GM12874 (cell line): Measurements from ENCODE around the gene ZNF862.

Source experiments
- CTCF ChIP-seq: IDR thresholded peaks from 2 replicates; pipeline ENCODE4 v1.5.1; 2011; ENCODE audit warnings: low read depth, mild to moderate bottlenecking, control low read depth, low read length, moderate library complexity; ENCODE audit not compliant: insufficient read depth

ZNF862 gene

GRCh38 chr7:149832332-149833041 is 5.7 kb upstream of the ZNF862 start:
- no peak for TF ChIP-seq CTCF

GRCh38 chr7:149833495-149834130 is 4.6 kb upstream of the ZNF862 start:
- TF ChIP-seq CTCF = no peak

GRCh38 chr7:149834601-149835000 is 3.6 kb upstream of the ZNF862 start:
- no peak for TF ChIP-seq CTCF

GRCh38 chr7:149836434-149836833 is 1.7 kb upstream of the ZNF862 start:
- no peak for TF ChIP-seq CTCF

- no peak for TF ChIP-seq CTCF
These were observed 481 bp upstream of the ZNF862 start for GRCh38 chr7:149837564-149838223.

GRCh38 chr7:149838992-149839408 is 825 bp downstream of the ZNF862 start:
- no peak for TF ChIP-seq CTCF

- no peak for TF ChIP-seq CTCF
These were observed 1.8 kb downstream of the ZNF862 start for GRCh38 chr7:149839933-149840332.
